GM21526 (cell line): Measurements from ENCODE around the gene FGD2.

Experiments
- ATAC-seq: cut with Tn5 transposase; IDR thresholded peaks from one replicate; pipeline ENCODE4 v1.9.1; 2021; ENCODE audit warnings: moderate library complexity; ENCODE audit not compliant: unreplicated experiment, low FRiP score

FGD2 gene

DNA sequence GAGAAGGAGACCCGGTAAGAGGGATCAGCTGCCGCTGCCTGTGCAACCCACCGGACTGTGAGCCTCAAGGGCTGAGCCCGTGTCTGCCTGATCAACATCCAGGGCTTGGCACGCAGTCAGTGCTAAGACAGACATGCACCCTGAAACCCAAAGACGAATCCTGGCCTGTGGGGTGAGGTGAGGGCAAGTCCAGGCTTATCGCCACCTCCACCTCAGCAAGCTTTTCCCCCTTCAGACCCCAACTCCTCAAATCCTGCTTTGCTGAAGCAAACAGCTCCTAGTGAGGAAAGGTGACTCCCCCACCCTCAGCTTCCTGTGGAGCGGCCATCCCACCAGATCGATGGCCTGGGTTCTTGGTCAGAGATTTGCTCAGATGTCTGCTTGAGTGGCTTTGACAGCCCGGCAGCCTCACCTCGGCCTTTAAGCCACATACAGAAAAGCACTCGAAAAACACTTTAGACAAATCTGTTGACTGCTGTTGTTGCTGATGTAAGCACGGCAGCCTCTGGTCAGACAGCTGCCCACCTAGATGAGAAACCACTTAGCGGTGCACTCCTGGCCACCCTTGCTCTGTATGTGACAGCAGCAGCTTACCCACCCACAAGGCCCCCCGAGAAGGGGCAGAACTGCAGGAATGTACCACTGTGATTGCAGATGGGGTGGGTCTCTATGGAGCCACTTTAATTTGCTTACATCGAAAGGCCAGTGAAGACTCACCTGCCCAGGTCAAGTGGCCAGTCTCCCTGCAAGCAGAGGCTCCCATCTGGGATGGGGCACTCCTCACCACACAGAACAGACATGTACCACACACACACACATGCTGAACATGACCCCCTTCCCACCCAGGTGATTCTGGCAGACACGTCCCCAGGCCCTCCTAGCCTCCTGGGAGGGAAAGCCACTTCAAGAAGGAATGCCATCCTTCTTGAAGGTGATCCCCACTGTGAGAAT is 34.3 kb upstream of the FGD2 start:
- ATAC-seq, result no peak

DNA sequence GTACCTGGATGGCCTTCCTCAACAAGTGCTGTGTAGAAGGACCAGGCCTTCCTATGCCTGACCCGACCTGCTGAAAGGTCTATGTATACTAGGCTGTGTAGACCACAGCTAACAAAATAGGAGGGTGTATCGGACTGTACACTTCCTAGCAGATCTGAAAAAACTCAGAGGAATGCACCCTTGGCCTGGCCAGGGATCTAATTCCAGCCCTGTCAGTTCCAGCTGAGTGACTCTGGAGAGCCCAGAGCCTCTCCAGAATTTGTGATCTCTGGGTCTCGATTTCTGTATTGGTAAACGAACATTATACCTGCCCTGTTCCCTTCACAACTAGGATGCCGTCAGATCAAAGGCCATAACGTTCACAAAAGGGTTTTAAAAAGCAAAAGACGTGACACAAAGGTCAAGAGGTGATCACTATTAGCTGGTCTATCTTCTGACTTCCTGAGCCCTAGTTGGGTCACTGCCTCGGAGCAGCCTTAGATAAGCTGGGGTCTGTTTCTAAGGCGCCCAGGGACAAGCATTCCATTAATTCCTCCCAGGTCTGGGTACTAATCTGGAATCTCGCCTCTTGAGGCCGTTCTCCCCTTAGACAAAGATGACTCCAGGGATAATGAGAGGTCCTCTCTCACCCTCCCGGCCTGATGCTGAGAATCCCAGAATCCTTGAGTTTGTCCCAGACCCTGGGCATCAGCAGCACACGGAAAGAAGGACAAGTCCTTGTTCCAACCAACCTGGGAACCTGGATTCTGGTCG is 33.4 kb upstream of the FGD2 start:
- no peak for ATAC-seq

DNA sequence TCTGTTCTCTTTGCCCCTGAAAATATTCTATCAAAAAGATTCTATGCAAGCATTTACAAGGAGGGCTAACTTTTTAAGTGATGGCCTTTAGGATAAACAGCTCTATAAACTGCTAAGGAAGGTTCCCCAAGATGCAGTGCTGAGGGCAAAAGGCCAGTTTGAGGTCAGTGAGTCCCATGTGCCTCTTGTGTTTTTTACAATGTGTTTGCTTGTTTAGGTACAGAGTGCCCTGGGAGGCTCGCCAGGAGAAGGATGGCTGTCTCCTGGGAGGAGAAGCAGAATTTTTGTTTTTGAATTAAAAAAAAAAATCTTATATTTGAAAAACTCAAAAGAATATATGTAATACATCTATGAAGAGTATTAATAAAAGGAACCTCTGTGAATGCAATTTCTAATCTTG is 32.3 kb upstream of the FGD2 start:
- ATAC-seq, result no peak

DNA sequence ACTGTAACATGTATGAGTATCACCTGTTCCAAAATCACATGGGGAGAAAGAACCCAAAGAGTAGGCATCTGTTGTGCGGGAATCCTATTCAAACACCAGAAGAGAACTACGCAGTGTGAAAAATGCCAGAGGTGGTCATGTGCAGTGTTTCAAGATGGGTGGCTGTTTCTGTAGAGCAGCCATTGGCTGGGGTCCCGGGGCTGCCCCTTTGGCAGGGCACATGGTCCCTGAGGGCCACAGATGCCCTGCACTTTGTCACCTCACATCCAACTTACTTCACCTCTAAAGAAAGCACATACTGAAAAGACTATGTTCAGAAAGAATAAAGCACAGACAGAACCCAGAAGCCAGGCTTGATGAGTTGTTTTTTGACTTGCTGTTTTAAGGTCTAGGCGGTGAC is 31.8 kb upstream of the FGD2 start:
- no peak for ATAC-seq

DNA sequence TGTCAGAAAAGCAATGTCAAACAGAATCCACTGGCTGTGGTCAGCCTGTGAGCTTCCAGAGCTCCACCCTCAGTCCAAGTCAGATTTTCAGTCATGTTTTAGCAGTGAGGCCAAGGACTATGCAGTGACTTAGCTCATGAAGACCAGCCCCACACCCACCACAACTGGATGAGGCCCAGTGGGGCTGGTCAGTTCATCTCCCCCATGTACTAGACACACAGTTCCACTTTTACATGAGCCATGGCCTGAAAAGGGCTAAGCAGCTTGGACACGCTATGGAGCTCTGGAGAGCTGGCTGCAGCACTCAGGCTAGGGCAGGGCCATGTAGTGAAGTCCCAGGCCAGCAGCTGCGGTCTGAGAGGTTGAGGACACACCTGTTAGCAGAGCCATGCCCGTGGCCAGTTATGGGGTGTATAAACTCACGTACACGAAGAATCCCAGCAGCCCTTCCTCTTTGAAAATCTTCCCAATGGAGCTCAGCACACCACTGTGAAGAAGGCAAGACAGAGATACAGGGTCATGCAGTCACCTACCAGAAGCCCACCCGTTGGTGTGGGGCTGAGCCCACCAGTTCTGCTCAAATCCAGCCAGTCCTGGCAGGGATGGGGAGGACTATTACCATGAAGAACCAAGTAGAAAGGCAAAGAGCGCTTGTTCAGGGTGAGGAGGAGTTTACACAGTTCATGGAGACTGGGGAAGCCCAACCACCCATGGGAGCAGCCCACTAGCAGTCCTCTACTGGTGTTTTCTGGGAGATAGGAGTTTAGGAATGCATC is 30.0 kb upstream of the FGD2 start:
- no peak for ATAC-seq

DNA sequence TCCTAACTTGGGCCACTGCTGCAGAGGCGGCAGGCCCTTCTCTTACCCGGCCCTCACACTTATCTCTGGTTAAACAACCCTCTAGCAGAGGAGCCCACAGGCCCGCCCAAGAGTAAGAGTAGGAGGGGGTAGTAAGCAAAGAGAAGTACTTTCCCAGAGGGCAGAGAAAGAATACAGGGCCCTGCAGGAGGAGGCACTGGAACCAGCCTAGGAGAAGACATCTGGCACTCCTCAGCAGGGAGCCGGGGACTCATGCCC is 29.5 kb upstream of the FGD2 start:
- ATAC-seq, result no peak

DNA sequence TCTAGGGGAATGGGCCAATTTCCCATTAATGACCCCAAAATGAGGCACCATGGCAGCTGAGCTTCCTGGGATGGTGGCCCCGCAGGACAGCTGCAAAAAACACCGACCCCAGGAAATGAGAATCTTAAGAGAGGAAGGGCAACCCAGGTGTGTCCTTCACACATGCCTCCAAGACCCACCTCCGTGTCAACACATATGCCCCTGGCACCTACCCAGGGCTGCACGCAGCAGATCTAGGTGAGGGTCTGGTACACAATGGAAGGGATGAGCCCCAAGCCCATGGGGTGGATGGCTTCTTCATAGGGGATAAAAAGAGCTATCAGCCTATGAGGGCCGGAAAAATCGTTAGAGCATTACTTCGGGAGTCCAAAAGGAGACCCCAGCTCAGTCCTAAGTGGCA is 28.9 kb upstream of the FGD2 start:
- ATAC-seq, result no peak

DNA sequence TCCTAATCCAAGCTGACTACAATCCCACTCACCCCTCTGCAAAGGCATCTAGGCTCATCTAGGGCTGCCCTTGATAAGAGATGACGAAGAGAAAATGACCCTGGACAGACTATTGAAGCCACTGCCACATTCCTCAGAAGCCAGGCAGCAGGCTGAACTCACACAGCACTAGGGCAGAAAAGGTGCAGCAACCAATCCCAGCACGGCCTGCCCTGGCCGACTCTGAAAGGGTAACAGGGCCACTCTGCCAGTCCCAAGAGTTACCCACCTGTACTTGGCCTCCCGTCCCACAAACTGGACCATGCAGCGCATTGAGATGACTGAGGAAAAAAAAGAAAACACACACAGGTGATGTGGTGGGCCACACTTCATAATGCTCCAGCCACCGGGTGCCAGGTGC is 28.5 kb upstream of the FGD2 start:
- no peak for ATAC-seq

DNA sequence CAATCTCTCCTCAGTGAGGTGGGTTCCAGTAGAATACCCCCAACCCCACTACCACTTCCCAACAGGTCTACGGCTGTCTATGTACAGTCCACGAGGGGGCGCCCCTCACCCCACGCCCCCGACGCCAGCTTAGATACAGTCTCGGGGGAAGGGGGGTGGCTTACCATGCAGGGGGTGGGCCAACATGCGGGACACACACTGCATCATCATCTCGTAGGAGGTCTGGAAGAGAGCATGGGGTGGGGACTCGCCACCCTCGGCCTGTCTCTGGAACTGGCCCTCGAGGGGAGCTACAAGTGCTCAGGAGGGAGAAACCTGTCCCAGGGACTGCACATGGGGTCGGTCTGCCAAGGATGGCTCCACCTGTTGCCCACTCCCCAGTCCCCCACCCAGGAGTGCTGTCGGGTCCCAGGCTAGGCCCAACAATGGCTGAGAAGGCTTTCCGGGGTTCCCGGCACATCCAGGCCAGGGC is 27.9 kb upstream of the FGD2 start:
- no peak for ATAC-seq

DNA sequence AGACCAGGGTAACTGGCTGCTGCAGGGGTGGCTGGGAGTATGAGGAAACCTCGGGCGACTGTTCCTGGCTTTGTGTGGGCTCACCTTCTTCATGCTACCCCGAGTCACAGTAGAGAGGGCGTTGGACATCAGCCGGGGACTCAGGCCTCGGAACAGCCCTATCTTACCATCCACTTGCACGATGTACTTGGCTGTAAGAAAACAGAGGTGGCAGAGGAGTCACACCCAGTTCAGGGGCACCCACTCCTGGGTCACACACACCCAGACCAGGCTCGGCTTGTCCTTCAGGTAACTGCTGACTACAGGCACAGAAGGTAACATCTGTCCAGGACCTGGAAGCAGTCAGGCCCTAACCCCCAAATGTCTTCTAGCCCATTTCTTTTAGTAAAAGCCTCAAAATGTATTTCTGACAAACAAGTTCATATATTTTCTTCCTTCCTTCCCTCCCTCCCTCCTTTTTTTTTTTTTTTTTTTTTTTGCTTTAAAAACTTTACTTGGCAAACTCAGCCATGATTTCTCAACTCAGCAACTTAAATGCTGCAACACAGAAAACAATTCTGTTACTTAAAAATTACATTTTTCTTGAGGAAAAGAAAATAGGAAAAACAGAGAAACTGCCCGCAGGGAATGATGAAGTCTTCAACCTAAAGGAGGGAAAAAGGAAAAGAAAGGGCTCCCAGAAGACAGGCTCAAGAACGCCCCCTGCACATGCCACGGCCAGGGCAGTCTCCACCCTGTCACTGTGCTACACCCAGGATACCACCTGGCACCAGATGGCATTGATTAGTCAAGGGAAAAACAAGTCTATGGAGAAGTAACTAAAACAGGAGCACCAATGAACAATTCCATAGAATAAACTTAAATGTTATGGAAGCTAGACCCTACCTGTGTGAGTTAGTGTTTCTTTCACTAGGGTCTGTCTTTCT is 26.8 kb upstream of the FGD2 start:
- no peak for ATAC-seq

DNA sequence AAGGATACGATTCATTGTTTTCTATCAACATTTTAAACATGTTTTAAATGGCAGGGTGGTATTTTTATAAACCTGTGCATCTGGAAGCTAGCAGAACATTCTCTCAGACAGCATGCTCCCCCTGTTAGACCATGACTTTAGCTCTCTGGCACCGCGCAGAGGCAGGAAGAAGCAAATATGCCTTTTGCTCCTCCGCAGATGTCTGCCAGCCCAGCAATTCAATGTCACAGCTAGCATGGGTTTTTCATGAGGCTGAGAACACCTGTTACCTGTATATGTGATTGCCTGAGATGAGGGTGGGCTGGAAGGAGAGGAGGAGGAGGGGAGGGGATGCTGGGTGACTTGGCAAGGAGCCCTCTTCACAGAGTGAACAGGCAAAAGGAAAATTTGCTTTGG is 26.1 kb upstream of the FGD2 start:
- no peak for ATAC-seq

DNA sequence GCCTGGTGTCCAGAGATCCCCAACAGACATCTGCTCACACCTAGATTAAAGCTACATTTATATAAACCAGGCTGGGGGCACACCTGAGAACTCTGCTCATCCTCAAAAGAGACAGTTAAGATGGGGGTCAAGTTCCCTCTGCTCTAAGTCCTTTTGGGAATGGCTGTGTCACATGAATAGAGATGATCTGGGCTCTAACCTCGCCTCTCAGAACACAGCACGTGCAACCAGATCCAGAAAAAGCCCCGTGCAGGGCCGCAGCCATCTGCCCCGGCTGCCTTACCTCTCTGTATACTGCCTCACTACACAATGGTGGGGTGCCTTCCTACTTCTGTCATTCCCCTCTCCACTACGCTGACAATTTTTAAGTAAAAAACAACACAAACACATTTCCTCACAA is 25.3 kb upstream of the FGD2 start:
- no peak for ATAC-seq

DNA sequence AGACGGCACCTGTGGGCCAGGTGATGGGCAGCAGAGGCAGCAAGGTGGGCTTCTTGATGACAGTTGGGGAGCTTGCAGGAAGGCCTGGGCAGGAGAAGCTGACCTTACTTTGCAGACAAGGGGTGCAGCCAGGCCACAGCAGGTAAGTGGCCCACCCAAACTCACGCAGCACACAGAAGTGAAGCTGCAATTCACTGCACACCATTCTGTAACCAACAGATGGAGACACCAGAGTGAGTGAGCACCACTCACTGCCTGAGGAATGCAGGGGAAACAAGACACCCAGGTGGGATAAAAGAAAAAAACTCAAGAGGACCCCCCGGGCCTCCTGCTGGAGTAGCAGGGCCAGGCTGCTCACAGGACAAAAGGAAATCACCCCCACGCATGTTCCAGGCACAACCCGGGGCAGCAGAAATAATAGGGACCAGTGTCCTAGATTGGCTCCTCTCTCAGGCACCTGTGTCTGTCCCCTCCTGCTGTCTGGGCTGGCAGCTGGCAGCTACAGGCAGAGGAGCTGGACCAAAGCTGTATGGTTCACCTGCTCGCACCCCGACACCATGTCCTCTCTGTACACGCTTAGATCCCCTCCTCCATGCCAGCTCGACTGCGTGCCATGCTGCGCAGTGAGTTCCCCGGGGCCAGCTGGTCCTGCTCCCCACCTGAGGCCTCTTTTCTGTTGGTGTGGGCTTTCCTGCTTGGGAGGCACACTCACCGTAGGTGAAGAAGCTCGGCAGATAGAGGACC is 24.4 kb upstream of the FGD2 start:
- no peak for ATAC-seq

DNA sequence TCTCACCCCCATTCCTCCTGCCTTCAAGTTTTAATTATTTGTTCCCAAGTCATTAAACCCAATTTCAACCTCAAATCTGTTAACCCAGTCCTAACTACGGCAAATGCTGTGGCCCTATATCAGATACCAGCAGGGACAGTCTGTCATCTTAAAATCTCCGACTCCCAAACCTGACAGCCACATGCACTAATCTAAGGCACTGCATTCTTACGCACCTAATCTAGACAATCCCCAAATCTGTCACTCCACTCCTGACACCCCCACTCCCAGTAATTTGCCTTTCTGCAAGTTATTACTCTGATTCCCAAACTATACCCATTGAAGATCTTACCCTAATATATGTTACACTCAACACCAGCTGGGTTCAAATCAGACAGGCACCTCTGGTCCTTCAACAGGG is 21.9 kb upstream of the FGD2 start:
- ATAC-seq, result no peak

DNA sequence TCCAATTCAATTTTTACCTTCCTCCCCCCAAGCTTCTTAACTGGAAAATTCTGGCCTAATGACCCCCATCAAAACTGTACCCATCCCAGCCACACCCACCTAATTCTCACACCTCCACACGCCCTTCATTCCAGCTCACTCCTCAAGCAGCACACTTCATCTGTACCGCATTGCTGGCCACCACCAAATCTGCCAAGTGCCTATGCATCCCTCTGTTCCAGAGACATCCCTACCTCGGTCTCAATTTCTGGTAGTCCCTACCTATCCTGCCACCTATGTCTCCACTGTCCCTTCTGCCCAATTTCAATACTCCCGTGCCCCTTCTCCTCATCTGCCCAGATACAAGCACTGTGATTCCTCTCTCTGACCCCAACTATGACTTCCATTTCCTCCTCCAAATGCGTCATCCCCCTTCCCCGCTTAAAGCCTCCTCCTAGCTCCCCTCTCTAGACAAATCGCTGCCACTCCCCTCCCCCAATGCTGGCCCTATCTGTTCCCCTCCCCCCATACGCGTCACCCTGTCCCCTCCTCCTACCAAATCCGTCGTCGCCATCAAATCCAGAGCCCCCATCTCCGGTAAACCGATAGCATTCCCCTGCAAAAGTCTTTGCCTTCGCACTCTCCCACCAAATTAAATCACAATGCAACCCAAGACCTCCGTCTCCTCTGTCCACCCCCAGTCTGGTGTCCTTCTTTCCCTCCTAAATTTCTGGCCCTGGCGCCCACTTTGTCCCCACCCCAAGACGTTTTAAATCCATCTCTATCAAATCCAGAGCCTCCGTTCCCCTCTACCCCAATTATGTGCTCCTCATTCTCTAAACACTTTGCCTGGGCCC is 20.7 kb upstream of the FGD2 start:
- no peak for ATAC-seq

DNA sequence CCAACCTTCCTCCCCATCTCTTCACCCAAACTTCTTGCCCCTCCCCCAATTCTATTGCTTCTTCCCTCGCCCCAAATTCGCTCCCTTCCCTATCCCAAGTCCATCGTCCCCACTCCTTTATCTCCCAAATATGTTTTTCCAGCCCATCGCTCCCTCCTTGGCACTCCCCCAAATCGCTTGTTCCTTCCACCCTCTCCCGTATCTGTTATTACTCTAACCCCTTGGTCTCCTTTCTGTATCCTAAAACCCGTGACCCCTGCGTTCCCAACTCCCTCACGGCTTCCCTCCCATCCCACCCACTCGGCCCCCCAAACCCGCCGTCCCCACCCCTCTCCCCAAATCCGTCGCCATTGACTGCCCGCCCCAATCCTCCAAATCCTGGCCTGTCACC is 20.0 kb upstream of the FGD2 start:
- ATAC-seq, result no peak

DNA sequence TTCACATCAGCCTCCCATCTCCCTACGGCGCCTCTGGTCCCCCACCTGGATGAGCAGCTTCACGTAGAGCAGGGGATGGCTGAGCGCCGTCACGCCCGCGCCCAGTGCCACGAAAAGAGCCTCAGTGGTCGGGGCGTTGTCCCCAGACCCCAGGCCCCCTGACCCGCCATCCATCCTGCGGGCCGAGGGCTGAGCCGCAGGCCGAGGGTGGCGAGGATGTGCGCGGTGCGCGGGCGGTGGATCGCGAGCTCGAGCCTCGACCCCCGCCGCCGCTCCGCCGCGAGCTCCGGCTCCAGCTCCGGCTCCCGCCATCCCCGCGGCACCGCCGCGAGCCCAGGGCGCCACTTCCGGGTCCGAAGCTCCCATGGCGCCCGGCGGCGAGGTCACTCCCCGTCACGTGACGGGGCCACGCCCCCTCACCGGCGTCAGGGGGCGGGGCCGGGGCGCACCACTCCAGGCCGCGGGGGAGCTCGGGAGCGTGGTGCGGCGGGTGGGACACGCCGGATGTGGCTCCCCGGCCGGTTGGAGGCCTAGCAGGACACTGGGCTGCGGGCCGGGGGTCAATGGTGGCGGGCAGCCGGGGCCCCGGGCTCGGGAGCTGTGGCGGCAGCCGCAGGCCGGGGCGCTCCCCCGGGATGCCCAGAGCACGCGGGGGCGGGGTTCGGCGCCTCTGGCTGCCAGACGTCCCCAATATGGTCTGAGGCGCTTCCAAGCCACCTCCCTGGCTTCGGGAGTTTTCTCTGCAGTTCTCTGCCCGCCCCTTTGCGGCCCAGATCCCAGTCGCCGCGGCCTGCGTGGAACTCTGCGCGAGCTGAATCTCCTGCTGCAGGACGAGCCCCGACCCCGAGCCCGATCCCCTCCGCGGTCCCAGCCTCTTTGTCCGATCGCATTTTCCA is 19.4 kb upstream of the FGD2 start, which contains the start of gene MTCH1:
TSS of gene MTCH1 (minus strand) at position 389 of the 896 bp plus-strand sequence. CDS start at position 366, 23 bp downstream.
- ATAC-seq, result peak; percentile 69

DNA sequence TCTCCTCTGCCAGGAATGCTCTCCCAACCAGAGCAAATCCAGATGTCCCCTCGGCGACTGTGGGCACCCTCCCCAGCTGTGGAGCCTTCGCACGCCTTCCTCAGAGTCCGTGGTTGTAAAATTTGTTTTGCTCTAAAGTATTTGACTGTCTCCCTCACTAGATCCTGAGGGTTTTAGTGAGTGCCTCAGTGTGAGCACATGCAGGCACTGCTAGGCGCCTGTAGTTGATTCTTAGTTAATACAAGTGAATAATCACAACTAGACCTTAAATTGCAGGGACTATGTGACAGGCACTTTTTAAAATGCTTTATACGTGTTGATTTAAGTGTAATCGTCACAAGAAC is 18.8 kb upstream of the FGD2 start:
- ATAC-seq, result no peak
